ENCODE data around the gene IRAK2. TPM values are rescaled to one million over a fixed set of nuclear protein-coding genes. Genes with fewer than 3 reads are reported as not detected.

Gene IRAK2
- polyA plus RNA-seq, 3 donors: 0.78 to 2.0 (median 1.5) TPM

GRCh38 chr3:10234526-10235230 lies 70.0 kb downstream of the IRAK2 start:
- H3K79me2 ChIP-seq (ENCODE audit: insufficient read depth, low read length): no peaks in the 10 kb centered on the region
- WGBS (ENCODE audit: insufficient coverage): 96% methylated on average over 31 of the region's 36 CpGs
- intact Hi-C loops (cut with micrococcal nuclease): no loop called here

DNA sequence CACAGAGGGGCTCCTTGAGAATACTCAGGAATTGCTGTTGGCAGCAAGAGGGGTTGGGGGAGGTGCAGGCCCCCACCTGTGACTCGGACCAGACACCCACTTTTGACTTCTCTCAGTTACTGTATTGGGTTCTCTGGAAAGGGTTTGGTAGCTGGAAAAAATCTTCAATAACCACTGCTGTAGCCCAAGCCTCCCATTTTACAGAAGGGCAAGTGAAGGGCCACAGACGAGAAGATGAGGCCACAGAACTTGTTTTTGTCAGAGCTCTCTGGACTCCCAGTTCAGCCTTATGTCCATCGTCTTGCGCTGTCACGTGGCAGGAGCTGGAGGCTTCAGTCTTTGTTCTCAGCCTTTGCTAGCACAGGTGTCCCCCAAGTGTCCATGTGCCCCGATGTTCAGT lies 70.8 kb downstream of the IRAK2 start:
- H3K9ac ChIP-seq (ENCODE audit: insufficient read depth, low read length, poor library complexity, severe bottlenecking): no peak overlapping the region
- H3K9me3 ChIP-seq (replicated peaks in 1 of 2; ENCODE audit: control insufficient read depth in 1 of 2, insufficient read depth in 1 of 2, low read length in 2 of 2): no peaks in the 10 kb centered on the region
- H4K20me1 ChIP-seq (ENCODE audit: insufficient read depth, low read length): no peaks in the 10 kb centered on the region
- Mint-ChIP-seq H3K27ac (no peak overlapping the region), H3K4me3 (no peak overlapping the region), H3K36me3 (peaks cover 33 to 36% of the 10 kb centered on the region in 2 donors), H3K9me3 (peaks cover 0 to 5% (median 0%) of the 10 kb centered on the region in 7 donors), H3K27me3 (ENCODE audit: low read depth in 3 of 3) (peaks cover 0 to 2% (median 0%) of the 10 kb centered on the region in 3 donors), H3K4me1 (peaks cover 20% of the 10 kb centered on the region)
- H3K27ac ChIP-seq (ENCODE audit: low read depth in 1 of 2, low read length in 2 of 2): no peak overlapping the region
- no peak overlapping the region for H3K4me2 ChIP-seq (replicated peaks; ENCODE audit: extremely low read depth, low read length, poor library complexity, severe bottlenecking)
- DNase-seq: no peak
- no peaks in the 10 kb centered on the region for H3K27me3 ChIP-seq (ENCODE audit: control insufficient read depth in 2 of 2, insufficient read depth in 2 of 2, low read length in 2 of 2)
- WGBS (ENCODE audit: insufficient coverage): 95% methylated on average over 5 of the region's 6 CpGs
- no peak for TF ChIP-seq CTCF (IDR thresholded peaks at IDR 0.05)
- H3K4me1 ChIP-seq (ENCODE audit: control insufficient read depth in 1 of 2, insufficient read depth in 2 of 2, low read length in 2 of 2): peaks cover 20 to 30% of the 10 kb centered on the region in 2 donors
- H2AFZ ChIP-seq (ENCODE audit: insufficient read depth, low read depth, low read length, poor library complexity, severe bottlenecking): no peak overlapping the region
- intact Hi-C loops (cut with micrococcal nuclease): no loop called here
- no peaks in the 10 kb centered on the region for H3K79me2 ChIP-seq (ENCODE audit: insufficient read depth, low read length)
- H3K4me3 ChIP-seq (replicated peaks in 1 of 3; ENCODE audit: low read depth in 2 of 3, low read length in 3 of 3): no peak overlapping the region
- H3K36me3 ChIP-seq (replicated peaks in 1 of 2; ENCODE audit: control insufficient read depth in 1 of 2, insufficient read depth in 2 of 2, low read length in 2 of 2): peaks cover 0 to 22% of the 10 kb centered on the region in 2 donors

More at GRCh38 chr3:10234526-10235230, 70.0 kb downstream of the IRAK2 start:
- H3K4me3 ChIP-seq (replicated peaks in 1 of 3; ENCODE audit: low read depth in 2 of 3, low read length in 3 of 3): no peak overlapping the region
- no peak for TF ChIP-seq CTCF (IDR thresholded peaks at IDR 0.05)
- H3K4me1 Mint-ChIP-seq: peaks cover 26% of the 10 kb centered on the region
- peaks cover 23 to 36% of the 10 kb centered on the region in 2 donors for H3K4me1 ChIP-seq (ENCODE audit: control insufficient read depth in 1 of 2, insufficient read depth in 2 of 2, low read length in 2 of 2)
- no peak for DNase-seq
- H3K27me3 ChIP-seq (ENCODE audit: control insufficient read depth in 2 of 2, insufficient read depth in 2 of 2, low read length in 2 of 2): no peaks in the 10 kb centered on the region
- peak overlapping the region in 1 of 7 donors; percentile 58 for H3K27ac Mint-ChIP-seq
- H3K9me3 ChIP-seq (replicated peaks in 1 of 2; ENCODE audit: control insufficient read depth in 1 of 2, insufficient read depth in 1 of 2, low read length in 2 of 2): no peaks in the 10 kb centered on the region
- H3K9ac ChIP-seq (ENCODE audit: insufficient read depth, low read length, poor library complexity, severe bottlenecking): no peak overlapping the region
- H3K4me3 Mint-ChIP-seq: no peak overlapping the region
- H3K4me2 ChIP-seq (replicated peaks; ENCODE audit: extremely low read depth, low read length, poor library complexity, severe bottlenecking): no peak overlapping the region
- H2AFZ ChIP-seq (ENCODE audit: insufficient read depth, low read depth, low read length, poor library complexity, severe bottlenecking): no peak overlapping the region
- H3K36me3 Mint-ChIP-seq: peaks cover 32 to 33% of the 10 kb centered on the region in 2 donors
- no peak overlapping the region for H3K27ac ChIP-seq (ENCODE audit: low read depth in 1 of 2, low read length in 2 of 2)
- peaks cover 0 to 22% of the 10 kb centered on the region in 2 donors for H3K36me3 ChIP-seq (replicated peaks in 1 of 2; ENCODE audit: control insufficient read depth in 1 of 2, insufficient read depth in 2 of 2, low read length in 2 of 2)
- peaks cover 0 to 2% (median 0%) of the 10 kb centered on the region in 3 donors for H3K27me3 Mint-ChIP-seq (ENCODE audit: low read depth in 3 of 3)
- no peaks in the 10 kb centered on the region for H4K20me1 ChIP-seq (ENCODE audit: insufficient read depth, low read length)
- H3K9me3 Mint-ChIP-seq: peaks cover 0 to 5% (median 0%) of the 10 kb centered on the region in 7 donors

All from CD14-positive monocyte (primary cell).